NCI-H1048 (cell line): Measurements from ENCODE around the gene MAGEH1.

Source experiments
- DNase-seq: peaks from one replicate; lab custom pipeline; 2025; lab: John Stamatoyannopoulos, UW

The MAGEH1 gene

DNA sequence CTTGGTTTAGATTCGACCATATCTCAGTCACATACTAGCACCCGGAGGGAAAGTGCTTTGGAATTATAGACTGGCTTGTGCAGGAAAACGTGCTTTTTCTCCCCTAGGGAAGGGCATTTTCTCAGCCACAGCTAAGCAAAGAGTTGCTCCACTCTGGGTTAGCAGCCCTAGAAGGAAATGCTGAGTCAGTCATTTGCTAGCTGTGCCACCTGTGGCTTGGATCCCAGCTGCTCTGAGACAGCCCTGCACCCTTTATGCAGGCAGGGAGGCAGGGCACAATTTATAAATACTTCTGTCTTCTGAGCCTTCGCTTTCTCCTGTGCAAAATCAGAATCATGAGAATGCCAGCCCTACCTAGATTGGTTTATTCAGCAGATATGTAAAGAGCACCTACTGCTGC, 39.0 kb downstream of the MAGEH1 start:
- DNase-seq, result no peak
